Choroid plexus epithelial cell (primary cell): Measurements from ENCODE around the gene DDX51.

ENCODE experiments used
- DNase-seq: peaks from one replicate; pipeline ENCODE4 v3.0.0-alpha.2; 2010; ENCODE audit warnings: low read depth
- H3K4me3 ChIP-seq: 2 replicates; pipeline ENCODE4 v1.5.1; 2011; ENCODE audit warnings: low read depth, mild to moderate bottlenecking, control low read depth, low read length, moderate library complexity
- TF ChIP-seq, protein P1 (sequence below): conservative IDR thresholded peaks from 2 replicates; pipeline ENCODE4 v1.5.1; 2011; ENCODE audit warnings: low read depth, mild to moderate bottlenecking, control low read depth, inconsistent platforms, low read length, moderate library complexity

The DDX51 gene

DNA sequence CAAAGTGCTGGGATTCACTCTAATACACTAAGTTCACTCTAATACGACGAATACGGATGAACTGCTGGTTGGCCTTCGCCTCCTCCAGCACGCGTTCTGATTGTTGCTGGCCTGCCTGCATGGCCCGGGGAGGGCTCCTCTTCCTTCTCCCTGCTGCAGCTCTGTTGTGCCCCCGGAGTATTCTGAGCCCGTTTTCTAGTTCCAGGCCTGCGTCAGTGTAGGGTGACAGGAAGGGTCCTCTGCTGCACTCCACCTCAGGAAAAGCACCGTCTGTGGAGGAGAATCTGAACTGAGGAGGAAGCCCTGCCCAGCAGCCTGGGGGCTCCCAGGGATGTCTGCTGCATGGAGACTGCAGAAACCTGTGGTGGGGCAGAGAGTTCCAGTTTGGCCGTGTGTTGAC, 44.4 kb downstream of the DDX51 start:
- no peak overlapping the region for H3K4me3 ChIP-seq
- TF ChIP-seq, protein P1, sequence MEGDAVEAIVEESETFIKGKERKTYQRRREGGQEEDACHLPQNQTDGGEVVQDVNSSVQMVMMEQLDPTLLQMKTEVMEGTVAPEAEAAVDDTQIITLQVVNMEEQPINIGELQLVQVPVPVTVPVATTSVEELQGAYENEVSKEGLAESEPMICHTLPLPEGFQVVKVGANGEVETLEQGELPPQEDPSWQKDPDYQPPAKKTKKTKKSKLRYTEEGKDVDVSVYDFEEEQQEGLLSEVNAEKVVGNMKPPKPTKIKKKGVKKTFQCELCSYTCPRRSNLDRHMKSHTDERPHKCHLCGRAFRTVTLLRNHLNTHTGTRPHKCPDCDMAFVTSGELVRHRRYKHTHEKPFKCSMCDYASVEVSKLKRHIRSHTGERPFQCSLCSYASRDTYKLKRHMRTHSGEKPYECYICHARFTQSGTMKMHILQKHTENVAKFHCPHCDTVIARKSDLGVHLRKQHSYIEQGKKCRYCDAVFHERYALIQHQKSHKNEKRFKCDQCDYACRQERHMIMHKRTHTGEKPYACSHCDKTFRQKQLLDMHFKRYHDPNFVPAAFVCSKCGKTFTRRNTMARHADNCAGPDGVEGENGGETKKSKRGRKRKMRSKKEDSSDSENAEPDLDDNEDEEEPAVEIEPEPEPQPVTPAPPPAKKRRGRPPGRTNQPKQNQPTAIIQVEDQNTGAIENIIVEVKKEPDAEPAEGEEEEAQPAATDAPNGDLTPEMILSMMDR, result no peak

DNA sequence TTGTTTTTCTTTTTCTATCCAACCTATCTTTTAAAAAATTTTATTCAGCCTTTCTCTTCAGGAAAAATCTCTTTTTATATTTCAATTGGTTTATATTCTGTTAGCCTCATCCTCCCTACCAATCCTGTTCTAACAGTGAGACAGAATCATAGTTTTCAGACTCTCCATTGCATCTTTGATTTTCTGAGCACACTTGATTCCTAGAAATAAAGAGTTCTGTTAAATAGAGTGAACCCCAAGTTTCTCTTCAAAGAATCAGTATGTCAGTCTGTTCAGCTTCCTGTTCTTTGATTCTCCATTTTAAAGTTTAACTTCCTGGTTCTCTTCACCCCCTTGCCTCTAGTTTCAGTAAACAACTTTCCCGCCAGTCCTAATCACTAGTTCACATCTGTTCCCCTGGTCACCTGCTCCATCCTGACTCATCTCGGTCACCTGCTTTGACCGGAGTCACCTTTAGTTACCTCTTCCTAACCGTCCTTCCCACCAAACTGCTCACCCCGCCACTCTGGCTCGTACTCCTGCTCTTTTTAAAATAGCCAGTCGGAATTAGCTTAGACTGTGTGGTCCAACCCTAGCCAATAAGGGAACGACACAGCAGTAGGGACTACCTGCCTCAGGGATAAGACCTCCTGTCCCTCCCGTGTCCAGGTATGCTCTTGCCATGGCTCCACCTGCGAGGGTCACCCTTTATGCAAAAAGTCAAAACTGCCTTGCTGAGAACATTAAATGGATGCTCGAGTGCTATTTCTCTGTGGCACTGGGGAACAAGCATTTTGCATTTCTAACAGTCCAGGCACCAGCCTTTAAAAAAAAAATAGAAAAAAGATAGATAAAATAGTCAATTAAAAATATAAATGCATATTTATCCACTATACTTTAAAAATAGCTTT, 48.4 kb downstream of the DDX51 start:
- H3K4me3 ChIP-seq, result no peak overlapping the region
- TF ChIP-seq, protein P1, result no peak
- DNase-seq, result no peak

More for the DNA sequence above, 44.4 kb downstream of the DDX51 start:
- no peak for DNase-seq

DNA sequence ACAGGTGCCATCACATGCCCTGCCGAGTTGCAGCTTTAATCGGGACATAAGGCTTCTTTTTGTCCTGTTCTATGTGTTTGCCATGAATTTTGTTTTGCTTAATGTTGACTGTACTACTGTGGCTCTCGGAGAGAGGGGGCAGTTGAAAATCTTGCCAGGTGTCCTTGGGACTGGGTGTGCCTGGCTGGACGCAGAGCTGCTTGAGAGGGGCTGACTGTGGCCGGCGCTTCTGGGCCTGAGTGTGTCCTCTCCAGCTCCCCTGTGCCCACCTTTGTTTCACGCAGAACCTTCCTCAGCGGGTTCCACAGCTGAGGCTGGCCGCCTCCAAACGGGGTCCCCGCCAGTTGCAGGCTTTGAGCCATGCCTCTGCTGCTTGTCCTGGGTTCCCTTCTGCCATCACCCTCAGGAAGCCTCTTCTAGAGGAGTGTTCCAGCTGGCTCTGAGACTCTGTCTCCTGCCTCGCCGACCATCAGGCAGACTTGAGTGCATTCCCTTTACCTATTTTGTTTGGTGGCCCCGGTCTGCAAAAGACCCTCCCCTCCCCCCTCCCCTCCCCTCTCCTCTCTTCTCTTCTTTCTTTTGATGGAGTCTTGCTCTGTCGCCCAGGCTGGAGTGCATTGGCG, 49.7 kb downstream of the DDX51 start:
- no peak for DNase-seq
- TF ChIP-seq, protein P1, result no peak
- no peak overlapping the region for H3K4me3 ChIP-seq

DNA sequence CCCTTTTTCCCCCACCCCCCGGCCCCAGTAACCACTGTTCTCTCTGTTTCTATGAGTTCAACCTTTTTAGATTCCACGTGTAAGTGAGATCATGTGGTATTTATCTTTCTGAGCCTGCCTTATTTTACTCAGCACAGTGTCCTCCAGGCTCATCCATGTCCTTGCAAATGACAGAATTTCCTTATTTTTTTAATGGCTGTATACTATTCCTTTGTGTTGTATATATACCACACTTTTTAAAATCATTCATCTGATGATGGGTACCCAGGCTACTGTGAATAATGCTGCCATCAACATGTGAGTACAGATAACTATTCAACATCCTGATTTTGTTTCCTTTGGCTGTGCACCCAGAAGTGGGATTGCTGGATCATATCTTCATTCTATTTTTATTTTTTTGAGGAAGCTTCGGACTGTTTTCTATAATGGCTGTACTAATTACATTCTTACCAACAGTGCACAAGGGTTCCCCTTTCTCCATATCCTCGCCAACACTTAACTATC, 54.7 kb downstream of the DDX51 start:
- DNase-seq, result peak; percentile 22
- TF ChIP-seq, protein P1, result no peak
- H3K4me3 ChIP-seq, result no peak overlapping the region
